HTR-8/SVneo (cell line): ENCODE results near the gene SCFD1.
"Not testable (repeated sequence)": the region's sequence is repeated elsewhere in the genome, so short reads cannot be mapped to it uniquely, and the experiment has no call there.

Experiments used
- DNase-seq: peaks from one replicate; pipeline ENCODE4 v3.0.0; 2011; ENCODE audit warnings: low spot score, mixed read lengths; ENCODE audit not compliant: insufficient read length
- FAIRE-seq: peaks from 2 replicates; lab custom pipeline; 2011; peaks lifted over from hg19 to GRCh38; lab: Jason Lieb, UNC

The SCFD1 gene

GRCh38 chr14:30621940-30622830 is at the start of gene SCFD1:
Gene SCFD1 (plus strand): TSS chr14:30622319. CDS start chr14:30622339, 20 bp downstream.
- FAIRE-seq: peak; percentile 99

DNA sequence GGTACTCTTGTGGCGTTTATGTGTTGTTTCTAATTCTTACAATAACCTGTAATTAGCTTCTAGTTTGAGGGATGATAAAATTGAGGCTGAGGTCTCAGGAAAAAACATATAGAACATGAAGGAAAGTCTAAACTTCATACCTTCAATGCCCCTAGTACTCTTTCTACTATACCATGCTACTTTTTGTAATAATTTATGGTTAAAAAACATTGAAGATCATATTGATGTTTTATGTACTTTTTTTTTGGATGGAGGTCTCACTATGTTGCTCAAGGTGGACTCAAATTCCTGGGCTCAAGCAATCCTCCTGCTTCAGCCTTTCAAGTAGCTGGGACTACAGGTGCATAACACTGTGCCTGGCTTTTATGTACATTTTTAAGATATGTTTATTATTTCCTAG is 49.3 kb upstream of the SCFD1 start:
- no peak for FAIRE-seq
- no peak for DNase-seq

More at GRCh38 chr14:30621940-30622830, at the start of gene SCFD1:
- peak; percentile 93 for DNase-seq

DNA sequence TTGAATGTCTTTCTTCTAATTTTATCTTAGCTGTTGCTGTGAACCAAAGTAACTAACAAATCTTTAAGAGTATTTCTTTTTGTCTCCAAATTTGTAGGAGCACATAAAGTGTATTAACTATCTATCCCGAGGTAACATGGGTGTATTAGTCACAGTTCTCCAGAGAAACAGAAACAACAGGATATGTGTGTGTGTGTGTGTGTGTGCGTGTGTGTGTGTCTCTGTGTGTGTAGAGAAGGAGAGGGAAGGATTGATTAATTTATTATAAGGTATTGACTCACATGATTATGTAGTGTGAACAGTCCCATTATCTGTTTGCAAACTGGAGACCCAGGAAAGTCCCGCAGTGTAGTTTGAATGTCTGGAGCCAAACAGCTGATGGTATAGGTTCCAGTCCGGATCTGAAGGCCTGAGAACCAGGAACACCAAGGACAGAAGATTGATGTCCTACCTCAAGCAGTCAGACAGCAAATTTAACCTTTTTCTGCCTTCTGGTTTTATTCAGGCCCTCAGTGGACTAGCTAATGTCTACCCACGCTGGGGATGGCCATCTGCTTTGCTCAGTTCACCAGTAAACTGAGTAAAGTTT is 48.8 kb upstream of the SCFD1 start:
- FAIRE-seq: peak; percentile 91
- DNase-seq: no peak

DNA sequence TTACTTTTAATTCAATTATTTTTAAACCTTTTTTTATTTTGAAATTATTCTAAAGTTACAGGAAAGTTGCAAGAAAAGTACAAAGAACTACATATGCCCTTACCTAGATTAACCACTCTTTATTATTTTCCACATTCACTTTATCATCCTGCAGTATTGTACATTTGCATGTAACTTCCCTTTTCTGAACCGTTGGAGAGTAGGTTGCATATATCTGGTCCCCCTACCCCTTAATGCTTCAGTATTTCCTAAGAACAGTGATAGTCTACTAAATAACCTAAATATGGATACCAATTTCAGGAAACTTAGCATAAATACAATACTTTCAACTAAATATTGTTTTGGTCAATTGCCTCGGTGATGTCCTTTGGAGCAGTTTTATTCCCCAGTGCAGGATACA is 48.2 kb upstream of the SCFD1 start:
- DNase-seq: no peak
- FAIRE-seq: no peak

GRCh38 chr14:30574777-30575176 is 47.3 kb upstream of the SCFD1 start:
- FAIRE-seq: peak; percentile 80
- not testable (repeated sequence) for DNase-seq

- not testable (repeated sequence) for FAIRE-seq, DNase-seq
Observed at GRCh38 chr14:30576333-30576732, 45.8 kb upstream of the SCFD1 start.

DNA sequence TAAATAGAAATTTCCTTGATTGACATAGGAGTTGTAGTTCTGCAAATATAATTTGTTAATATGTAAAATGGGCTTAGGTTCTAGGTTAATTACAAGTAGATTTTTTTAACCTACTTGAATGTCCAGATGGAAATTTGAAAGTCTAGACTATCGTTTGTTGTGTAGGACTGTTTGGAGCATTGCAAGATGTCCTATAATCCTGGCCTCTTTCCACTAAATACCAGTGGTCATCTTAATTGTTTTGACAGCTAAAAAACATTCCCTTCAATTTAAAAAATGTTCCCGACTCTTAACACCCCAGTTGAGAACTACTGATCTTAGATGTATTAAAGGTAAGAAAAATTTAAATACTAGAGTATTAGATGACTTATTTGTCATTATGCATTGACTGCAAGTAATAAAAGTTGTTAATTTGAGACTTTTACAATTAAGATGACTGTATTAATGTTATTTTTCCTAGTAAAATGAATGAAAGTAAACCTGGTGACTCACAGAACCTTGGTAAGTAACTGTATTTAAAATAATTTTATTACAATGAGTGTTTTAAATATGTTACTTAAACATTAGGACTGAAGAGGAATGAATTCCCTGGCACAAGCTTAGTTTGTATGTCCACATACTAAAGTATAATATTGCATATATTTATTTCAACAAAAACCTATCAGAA is 41.4 kb upstream of the SCFD1 start:
- DNase-seq (no peak), FAIRE-seq (peak; percentile 51)

GRCh38 chr14:30581283-30581625 is 40.9 kb upstream of the SCFD1 start:
- no peak for DNase-seq

GRCh38 chr14:30582376-30582775 is 39.7 kb upstream of the SCFD1 start:
- DNase-seq: no peak
- FAIRE-seq: peak; percentile 89

More at GRCh38 chr14:30581283-30581625, 40.9 kb upstream of the SCFD1 start:
- peak; percentile 20 for FAIRE-seq

DNA sequence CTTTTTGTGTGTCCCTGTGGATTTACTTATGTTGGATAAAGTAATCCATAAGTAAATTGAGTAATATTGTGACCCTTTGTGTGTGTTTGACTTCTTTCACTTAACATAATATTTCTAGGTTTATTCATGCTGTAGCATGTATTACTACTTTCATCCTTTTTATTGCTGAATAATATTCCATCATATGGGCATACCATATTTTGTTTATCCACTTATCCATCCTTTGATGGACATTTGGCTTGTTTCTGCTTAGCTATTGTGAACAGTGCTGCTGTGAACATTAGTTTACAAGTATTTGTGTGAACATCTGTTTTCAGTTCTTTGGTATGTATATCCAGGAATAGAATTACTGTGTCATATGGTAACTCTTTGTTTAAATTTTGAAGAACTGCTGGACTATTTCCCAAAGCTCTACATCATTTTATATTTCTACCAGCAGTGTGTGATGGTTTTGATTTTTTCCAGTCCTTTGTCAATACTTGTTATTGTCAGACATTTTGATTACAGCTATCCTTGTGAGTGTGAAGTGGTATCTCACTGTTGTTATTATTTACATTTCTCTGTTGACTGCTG is 38.0 kb upstream of the SCFD1 start:
- FAIRE-seq (peak; percentile 83), DNase-seq (no peak)

- FAIRE-seq (no peak), DNase-seq (no peak)
Observed at GRCh38 chr14:30585204-30585603, 36.9 kb upstream of the SCFD1 start.

DNA sequence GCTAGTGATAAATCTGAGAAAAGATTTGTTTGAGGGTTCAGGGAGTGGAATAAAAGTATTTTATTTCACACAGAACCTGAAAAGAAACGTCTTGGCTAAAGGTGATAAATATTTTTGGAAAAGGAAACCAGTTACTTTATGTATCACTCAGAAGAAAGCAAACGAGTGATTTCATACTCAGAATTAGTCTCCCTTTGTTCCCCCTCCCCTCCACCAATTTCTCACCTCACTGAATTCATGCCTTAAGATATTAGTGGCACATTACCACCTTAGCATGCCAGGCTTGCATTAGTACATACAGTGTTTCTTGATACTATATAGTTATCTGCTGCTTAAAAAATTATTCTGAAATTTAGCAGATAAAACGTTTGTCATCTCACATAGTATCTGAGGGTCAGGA is 35.0 kb upstream of the SCFD1 start:
- FAIRE-seq (no peak), DNase-seq (no peak)

DNA sequence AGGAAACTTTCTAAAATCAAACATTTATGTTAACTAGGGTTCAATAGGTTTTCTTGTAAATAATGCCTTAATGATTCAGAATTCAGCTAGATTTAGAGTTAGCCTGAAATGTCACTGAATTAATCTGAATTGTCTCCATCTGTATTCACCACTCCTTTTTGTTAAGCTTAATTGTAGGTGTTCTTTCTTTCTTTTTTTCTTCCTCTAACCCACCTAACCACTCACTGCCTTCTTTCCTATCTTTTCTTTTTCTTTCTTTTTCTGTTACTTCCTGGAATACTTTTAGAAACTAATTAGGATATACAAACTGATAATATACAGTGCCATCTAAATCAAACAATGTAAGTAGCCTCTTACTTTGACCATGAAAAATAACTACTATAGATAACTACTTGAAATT is 33.2 kb upstream of the SCFD1 start:
- FAIRE-seq: no peak
- DNase-seq: no peak

- FAIRE-seq: no peak
Observed at GRCh38 chr14:30596935-30597334, 25.2 kb upstream of the SCFD1 start.

GRCh38 chr14:30597504-30597903 is 24.6 kb upstream of the SCFD1 start:
- no peak for DNase-seq
- FAIRE-seq: no peak

More at GRCh38 chr14:30596935-30597334, 25.2 kb upstream of the SCFD1 start:
- DNase-seq: no peak

GRCh38 chr14:30600922-30601918 is 20.9 kb upstream of the SCFD1 start:
- FAIRE-seq (peak; percentile 97), DNase-seq (no peak)

DNA sequence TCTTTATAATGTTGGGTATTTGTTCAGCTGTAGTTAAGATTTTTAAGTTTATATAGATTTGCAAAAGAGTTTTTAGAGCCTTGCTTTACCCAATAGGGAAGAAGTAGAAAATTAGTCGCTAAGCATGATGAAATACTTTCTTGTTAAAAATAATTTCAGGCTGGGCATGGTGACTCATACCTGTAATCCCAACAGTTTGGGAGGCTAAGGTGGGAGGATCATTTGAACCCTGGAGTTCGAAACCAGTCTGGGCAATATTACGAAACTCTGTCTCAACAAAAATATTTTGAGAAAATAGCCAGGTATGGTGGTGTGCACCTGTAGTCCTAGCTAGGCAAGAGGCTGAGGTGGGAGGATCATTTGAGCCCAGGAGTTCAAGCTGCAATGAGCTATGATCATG is 18.7 kb upstream of the SCFD1 start:
- DNase-seq (no peak), FAIRE-seq (peak; percentile 66)

GRCh38 chr14:30604696-30605095 is 17.4 kb upstream of the SCFD1 start:
- DNase-seq, FAIRE-seq: not testable (repeated sequence)

DNA sequence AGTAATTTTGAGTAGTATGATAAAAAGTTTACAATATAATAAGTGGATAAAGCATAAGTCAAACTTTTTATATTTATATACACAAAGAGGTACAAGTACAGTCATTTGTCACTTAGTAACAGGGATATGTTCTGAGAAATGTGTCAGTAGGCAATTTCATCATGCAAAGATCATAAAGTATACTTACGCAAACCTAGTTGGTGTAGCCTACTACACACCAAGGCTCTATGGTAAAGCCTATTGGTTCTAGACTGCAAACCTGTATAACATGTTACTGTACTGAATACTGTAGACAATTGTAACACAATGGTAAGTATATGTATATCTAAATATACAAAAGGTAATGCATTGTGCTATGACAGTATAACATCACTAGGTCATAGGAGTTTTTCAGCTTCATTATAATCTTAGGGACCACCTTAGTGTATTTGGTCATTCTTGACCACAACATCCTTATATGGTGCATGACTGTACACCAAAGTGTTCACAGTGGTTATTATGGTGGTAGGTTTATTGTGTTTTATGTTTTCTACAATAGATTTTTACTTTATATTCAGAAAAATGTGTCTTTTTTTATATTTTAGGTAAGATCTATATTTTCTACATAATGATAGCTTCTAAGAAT is 14.9 kb upstream of the SCFD1 start:
- DNase-seq: no peak
- peak; percentile 68 for FAIRE-seq
